Esophagus squamous epithelium (tissue), 4 donors: ENCODE results near the gene SPATA25.

Experiments used
- POLR2A ChIP-seq, 4 donors: fragments of 450-650 bp; IDR thresholded peaks; one replicate each; pipeline ENCODE4 v1.6.1; 2017; ENCODE audit warnings: antibody characterized with exemption in 4 of 4, mild to moderate bottlenecking in 4 of 4, moderate library complexity in 3 of 4
- TF ChIP-seq, protein P1 (sequence below), 6 experiments: fragments of 450-650 bp in 4 of 6; fragments of 200-600 bp in 2 of 6; sonication (generic) in 2 of 6; IDR thresholded peaks; one replicate each; pipeline ENCODE4 v1.5.1; 2016 to 2019; ENCODE audit warnings: antibody characterized with exemption in 6 of 6, mild to moderate bottlenecking in 4 of 6, moderate library complexity in 4 of 6

DNA sequence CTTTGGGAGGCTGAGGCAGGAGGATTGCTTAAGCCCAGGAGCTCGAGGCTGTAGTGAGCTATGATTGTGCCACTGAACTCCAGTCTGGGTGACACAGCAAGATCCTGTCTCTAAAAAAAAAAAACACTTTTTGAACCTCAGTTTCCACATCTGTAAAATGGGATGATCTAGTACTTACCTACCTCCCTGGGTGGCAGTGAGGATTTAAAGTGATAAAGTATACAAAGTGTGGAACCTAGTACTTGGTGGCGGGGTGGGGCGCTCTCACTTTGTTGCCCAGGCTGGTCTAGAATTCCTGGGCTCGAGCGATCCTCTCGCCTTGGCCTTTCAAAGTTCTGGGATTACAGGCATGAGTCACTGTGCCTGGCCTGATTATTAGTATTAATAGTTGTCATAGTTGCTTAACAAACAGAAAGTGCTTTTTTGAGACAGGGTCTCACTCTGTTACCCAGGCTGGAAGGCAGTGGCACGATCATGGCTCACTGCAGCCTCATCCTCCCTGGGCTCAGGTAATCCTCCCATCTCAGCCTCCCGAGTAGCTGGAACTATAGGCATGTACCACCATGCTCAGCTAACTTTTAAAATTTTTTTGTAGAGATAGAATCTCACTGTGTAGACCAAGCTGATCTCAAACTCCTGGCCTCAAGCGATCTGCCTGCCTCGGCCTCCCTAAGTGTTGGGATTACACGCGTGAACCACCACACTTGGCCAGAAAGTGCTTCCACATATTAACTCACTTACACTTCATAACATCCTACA, 31.5 kb upstream of the SPATA25 start:
- TF ChIP-seq POLR2A (IDR thresholded peaks at IDR 0.05) = no peak
- TF ChIP-seq, protein P1, sequence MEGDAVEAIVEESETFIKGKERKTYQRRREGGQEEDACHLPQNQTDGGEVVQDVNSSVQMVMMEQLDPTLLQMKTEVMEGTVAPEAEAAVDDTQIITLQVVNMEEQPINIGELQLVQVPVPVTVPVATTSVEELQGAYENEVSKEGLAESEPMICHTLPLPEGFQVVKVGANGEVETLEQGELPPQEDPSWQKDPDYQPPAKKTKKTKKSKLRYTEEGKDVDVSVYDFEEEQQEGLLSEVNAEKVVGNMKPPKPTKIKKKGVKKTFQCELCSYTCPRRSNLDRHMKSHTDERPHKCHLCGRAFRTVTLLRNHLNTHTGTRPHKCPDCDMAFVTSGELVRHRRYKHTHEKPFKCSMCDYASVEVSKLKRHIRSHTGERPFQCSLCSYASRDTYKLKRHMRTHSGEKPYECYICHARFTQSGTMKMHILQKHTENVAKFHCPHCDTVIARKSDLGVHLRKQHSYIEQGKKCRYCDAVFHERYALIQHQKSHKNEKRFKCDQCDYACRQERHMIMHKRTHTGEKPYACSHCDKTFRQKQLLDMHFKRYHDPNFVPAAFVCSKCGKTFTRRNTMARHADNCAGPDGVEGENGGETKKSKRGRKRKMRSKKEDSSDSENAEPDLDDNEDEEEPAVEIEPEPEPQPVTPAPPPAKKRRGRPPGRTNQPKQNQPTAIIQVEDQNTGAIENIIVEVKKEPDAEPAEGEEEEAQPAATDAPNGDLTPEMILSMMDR (IDR thresholded peaks at IDR 0.05) = no peak
